Mesenteric fat pad (tissue), 1 donor: Measurements from ENCODE around the gene TAF1L. TPM values are rescaled to one million over a fixed set of nuclear protein-coding genes. Genes with fewer than 3 reads are reported as not detected.
"Not testable (repeated sequence)": the region's sequence is repeated elsewhere in the genome, so short reads cannot be mapped to it uniquely, and the experiment has no call there.

Experiments used
- DNase-seq: peaks from one replicate; pipeline ENCODE4 v3.0.0-alpha.2; 2020; ENCODE audit warnings: low spot score
- long read RNA-seq: library from polyadenylated mRNA; unstranded; transcript quantifications from one replicate; pipeline ENCODE4 v2.0.0, GENCODE V29; 2020
- total RNA-seq: library from RNA; stranded (reverse); fragmentation: NEBNext Ultra II Directional; extraction: Animal tissue kit (Norgen Biotek cat#: 25700); gene quantifications from one replicate; pipeline ENCODE4 v1.2.1, GENCODE V29; 2021
- donor health status: DM: yes; HTN: yes; CAD: no.

TAF1L gene, protein sequence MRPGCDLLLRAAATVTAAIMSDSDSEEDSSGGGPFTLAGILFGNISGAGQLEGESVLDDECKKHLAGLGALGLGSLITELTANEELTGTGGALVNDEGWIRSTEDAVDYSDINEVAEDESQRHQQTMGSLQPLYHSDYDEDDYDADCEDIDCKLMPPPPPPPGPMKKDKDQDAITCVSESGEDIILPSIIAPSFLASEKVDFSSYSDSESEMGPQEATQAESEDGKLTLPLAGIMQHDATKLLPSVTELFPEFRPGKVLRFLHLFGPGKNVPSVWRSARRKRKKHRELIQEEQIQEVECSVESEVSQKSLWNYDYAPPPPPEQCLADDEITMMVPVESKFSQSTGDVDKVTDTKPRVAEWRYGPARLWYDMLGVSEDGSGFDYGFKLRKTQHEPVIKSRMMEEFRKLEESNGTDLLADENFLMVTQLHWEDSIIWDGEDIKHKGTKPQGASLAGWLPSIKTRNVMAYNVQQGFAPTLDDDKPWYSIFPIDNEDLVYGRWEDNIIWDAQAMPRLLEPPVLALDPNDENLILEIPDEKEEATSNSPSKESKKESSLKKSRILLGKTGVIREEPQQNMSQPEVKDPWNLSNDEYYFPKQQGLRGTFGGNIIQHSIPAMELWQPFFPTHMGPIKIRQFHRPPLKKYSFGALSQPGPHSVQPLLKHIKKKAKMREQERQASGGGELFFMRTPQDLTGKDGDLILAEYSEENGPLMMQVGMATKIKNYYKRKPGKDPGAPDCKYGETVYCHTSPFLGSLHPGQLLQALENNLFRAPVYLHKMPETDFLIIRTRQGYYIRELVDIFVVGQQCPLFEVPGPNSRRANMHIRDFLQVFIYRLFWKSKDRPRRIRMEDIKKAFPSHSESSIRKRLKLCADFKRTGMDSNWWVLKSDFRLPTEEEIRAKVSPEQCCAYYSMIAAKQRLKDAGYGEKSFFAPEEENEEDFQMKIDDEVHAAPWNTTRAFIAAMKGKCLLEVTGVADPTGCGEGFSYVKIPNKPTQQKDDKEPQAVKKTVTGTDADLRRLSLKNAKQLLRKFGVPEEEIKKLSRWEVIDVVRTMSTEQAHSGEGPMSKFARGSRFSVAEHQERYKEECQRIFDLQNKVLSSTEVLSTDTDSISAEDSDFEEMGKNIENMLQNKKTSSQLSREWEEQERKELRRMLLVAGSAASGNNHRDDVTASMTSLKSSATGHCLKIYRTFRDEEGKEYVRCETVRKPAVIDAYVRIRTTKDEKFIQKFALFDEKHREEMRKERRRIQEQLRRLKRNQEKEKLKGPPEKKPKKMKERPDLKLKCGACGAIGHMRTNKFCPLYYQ (N-terminal part only)
- not detected for total RNA-seq
- long read RNA-seq = 0 reads

DNA sequence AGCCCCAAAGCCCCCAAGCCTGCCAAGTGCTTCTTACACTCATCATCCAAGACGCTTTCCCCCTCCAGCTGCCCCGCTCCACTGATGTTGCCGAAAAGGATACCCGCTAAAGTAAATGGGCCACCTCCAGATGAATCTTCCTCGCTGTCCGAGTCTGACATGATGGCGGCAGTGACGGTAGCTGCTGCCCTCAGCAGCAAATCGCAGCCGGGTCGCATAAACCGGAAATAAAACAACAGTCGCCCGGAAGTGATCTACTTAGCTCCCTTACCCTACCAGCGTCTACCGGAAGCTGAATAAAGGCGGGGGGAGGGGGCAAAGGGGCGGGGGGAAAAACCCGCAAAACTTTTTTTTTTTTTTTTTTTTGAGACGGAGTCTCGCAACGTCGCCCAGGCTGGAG, at the start of gene TAF1L:
Gene TAF1L (minus strand): TSS at position 308 of the 400 bp plus-strand sequence. CDS start 90 bp downstream, at position 218.
- no peak for DNase-seq

DNA sequence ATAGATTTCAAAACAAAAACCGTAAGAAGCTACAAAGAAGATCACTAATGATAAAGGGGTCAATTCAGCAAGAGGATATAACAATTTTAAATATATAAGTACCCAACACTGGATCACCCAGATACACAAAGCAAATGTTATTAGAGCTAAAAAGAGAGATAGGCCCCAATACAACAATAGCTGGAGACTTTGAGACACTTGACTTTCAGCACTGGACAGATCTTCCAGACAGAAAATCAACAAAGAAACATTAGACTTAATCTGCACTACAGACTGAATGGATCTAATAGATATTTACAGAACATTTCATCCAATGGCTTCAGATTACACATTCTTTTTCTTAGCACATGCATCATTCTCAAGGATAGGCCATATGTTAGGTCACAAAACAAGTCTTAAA, 46.3 kb upstream of the TAF1L start:
- DNase-seq = no peak

- no peak for DNase-seq
Measured at GRCh38 chr9:32677931-32678330, 42.5 kb upstream of the TAF1L start.

DNA sequence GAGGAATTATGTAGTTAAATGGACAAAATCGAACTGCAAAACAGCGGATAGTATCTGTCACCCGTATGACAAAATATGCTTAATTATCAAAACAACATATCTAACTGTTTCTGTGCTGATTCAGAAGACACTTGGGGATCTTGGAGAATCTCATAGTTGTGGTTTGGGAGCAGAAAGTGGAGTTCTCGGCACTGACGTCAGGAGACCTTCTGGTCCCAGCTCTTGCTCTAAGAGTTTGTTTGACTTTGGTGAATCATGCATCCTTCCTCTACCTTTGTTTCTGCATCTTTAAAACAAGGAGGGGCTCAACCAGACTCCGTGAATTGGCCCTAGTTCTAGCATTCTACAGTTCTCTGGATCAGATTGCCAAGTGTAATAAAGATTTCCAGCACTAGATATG, 37.0 kb upstream of the TAF1L start:
- DNase-seq = no peak

DNA sequence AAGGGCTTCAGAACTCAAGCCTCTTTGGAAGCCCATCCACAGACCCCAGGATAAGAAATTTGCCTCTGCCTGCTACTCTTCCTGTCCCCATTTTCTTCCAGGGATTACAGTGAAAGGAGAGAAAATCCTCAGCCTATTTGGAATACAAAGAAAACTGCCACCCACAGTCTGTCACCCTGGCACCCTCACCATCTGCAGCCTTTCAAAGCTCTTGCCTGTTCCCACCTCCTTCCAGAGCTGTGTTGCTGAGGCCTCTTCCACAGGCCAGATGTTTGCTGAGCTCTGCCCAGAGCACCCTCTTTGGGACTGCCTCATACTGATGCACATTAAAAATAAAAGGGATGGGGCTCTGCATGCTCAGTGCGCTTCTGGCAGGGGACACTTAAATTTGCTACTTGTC, 35.9 kb upstream of the TAF1L start:
- DNase-seq = no peak

- no peak for DNase-seq
Measured at GRCh38 chr9:32665101-32665500, 29.6 kb upstream of the TAF1L start.

DNA sequence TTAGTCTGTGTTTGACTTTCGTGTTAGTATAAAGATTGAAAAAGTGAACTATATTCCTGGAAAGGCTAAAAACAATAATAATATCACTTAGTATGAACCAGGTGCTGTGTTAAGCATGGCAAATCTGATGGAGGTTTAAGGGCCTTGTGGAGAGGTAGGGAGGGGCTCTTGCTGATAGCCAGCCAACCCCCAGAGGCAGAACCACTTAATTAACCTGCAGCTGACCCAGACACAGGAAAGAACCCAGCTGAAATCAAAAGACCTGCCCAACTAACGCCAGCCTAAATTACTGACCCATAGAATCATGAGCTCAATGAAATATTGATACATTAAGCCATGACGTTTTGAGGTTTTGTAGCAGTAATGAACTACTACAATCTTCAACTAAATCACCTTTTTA, 28.3 kb upstream of the TAF1L start:
- no peak for DNase-seq

GRCh38 chr9:32647671-32648070, 12.2 kb upstream of the TAF1L start:
- DNase-seq = no peak

- no peak for DNase-seq
Measured at GRCh38 chr9:32644698-32645097, 9.2 kb upstream of the TAF1L start.

DNA sequence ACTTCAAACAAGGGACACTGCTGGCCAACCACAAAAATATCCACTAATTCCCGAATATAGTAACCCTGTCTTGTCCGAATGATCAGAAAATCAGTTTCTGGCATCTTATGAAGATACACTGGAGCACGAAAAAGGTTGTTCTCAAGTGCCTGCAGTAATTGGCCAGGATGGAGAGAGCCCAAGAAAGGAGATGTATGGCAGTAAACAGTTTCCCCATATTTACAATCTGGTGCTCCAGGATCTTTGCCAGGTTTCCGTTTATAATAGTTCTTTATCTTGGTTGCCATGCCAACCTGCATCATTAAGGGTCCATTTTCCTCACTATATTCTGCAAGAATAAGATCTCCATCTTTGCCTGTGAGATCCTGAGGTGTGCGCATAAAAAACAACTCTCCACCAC, 2.3 kb downstream of the TAF1L start:
- not testable (repeated sequence) for DNase-seq

DNA sequence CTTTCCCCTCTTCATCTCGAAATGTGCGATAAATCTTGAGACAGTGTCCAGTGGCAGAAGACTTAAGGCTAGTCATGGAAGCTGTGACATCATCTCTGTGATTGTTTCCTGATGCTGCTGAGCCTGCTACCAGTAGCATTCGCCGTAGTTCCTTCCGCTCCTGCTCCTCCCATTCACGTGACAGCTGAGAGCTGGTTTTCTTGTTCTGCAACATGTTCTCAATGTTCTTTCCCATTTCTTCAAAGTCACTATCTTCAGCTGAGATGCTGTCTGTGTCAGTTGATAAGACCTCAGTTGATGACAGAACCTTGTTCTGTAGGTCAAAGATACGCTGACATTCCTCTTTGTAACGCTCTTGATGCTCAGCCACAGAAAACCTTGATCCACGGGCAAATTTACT, 3.5 kb downstream of the TAF1L start:
- no peak for DNase-seq

GRCh38 chr9:32627394-32627954, 8.0 kb downstream of the TAF1L start:
- DNase-seq = no peak

DNA sequence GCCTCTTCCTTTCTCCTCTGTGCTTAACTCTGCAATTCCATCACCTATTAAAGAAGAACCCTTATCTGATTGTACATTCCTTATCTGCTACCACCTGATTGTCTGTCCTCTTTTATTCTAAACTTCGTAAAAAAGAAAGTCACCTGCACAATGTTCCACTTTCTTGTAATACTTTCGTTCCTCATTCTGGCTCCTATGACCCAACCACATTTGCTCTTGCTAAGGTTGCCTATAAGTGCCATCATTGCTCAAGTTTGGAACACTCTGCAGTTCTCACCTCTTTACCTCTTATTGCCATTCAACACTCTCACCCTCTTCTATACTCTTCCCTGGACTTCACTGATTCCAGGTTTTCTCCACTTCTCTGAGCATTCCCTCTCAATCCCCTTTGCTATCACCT, 10.1 kb downstream of the TAF1L start:
- DNase-seq = no peak

DNA sequence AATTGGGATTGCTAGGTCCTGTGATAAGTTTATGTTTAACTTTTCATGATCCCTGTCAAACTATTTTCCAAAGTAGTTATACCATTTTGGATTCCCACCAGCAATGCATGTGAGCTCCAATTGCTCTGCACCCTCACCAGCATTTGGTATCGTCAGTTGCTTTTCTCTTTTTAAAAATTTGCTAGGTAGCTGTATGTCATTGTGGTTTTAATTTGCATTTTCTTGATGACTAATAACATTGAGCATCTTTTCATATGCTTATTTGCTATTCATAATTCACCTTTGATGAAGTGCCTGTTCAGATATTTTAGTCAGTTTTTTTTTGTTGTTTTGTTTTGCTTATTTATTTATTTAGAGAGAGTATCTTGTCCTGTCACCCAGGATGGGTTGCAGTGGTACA, 12.5 kb downstream of the TAF1L start:
- DNase-seq = no peak

DNA sequence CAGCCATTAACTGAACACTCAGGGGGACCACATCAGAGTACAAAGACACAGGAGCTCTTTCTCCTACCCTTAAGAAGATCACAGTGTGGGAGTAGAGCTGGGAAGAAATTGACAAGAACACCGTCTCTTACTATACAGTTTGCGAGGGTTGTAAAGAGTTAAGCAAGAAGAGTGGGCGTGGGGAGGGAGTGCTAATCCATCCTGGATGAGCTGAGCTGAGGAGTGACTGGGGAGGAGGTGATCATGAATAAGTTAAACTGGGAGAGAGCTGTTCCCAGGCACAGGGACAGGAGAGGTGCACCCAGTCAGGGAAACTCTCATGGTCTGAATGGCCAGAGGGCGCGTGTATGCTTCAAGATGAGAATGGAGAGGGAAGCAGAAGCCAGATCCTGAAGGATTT, 17.2 kb downstream of the TAF1L start:
- DNase-seq = no peak

GRCh38 chr9:32606811-32607210, 28.7 kb downstream of the TAF1L start:
- DNase-seq = no peak

- no peak for DNase-seq
Measured at GRCh38 chr9:32603914-32604852, 31.3 kb downstream of the TAF1L start.

GRCh38 chr9:32599021-32599420, 36.4 kb downstream of the TAF1L start:
- not testable (repeated sequence) for DNase-seq

GRCh38 chr9:32596936-32597335, 38.5 kb downstream of the TAF1L start:
- DNase-seq = no peak
